Activated CD4-positive, alpha-beta T cell treated with anti-CD3 and anti-CD28 coated beads, Interleukin-2, amount 10 ng/mL, durations not matched to agents 24 days and 14 days (primary cell): ENCODE data around the gene ARRDC1. TPM values are rescaled to one million over a fixed set of nuclear protein-coding genes. Genes with fewer than 3 reads are reported as not detected.

Source experiments
- DNase-seq: peaks from one replicate; pipeline ENCODE4 v3.0.0; 2022
- H3K27ac Mint-ChIP-seq: one replicate; pipeline ENCODE4 v1.8.0; 2022; ENCODE audit warnings: mild to moderate bottlenecking, mixed read lengths
- H3K27me3 Mint-ChIP-seq: one replicate; pipeline ENCODE4 v1.8.0; 2022; ENCODE audit warnings: mixed read lengths
- H3K36me3 Mint-ChIP-seq: one replicate; pipeline ENCODE4 v1.8.0; 2022; ENCODE audit warnings: low read depth, mild to moderate bottlenecking, mixed read lengths
- H3K4me1 Mint-ChIP-seq: one replicate; pipeline ENCODE4 v1.8.0; 2021; ENCODE audit warnings: mixed read lengths
- H3K4me3 Mint-ChIP-seq: one replicate; pipeline ENCODE4 v1.8.0; 2022; ENCODE audit warnings: mild to moderate bottlenecking, moderate library complexity, mixed read lengths
- H3K9me3 Mint-ChIP-seq: one replicate; pipeline ENCODE4 v1.8.0; 2021; ENCODE audit warnings: mixed read lengths
- intact Hi-C: fragments of 100-400 bp; cut with micrococcal nuclease; formaldehyde crosslinking; loops from one replicate; pipeline ENCODE4 v1.15.1; 2023
- total RNA-seq: library from RNA; stranded (reverse); gene quantifications from 2 replicates; pipeline ENCODE4 v1.2.3, GENCODE V29; 2022

Gene ARRDC1
- total RNA-seq, 1 donor from 2014 or later: 63.7 TPM

DNA sequence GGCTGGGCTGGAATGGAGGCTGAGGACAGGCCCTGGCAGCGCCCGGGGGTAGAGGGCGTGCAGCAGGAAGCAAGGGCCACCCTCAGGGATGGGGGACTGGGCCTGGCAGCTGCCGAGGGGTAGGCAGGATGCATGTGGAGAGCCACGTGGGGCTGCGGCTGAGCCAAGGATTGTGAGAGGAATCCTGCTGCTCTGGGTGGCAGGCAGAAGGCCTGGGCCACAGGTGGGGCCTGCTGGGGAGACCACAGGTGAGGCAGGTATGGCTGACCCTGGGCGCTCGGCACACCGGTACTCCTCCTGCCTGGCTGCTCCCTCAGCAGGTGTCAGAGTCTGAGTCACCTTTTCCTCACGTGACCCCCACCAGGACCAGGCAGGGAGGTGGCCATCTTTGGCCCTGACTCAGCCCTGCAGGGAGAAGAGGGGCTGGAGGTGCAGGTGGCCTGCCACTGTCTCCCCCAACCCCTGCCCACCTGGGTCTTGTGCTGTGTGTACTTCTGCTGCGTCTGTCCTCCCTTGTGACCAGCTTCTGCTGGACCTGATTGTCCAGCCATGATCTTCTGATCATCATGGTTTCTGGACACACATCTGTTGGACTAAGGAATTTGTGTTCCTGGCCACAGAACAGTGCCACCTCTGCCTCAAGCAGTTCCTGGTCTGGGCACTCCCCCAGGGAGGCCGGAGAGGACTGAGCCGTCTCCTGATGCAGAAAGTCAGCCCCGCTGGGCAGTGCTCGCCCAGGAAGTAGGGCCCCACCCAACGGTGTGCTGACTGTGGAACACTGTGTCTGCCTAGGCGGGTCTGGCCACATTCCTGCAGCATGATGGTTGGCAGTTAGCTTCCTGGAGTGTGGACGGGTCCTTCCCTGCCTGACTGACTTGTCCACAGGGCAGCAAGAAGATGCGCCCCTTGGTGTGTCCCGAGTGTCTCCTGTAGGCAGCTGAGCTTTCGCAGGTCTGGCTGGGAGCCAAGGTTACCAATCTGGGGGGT is 6.4 kb downstream of the ARRDC1 start:
- Mint-ChIP-seq H3K36me3 (peaks cover 8% of the 10 kb centered on the region), H3K4me3 (no peak overlapping the region), H3K27ac (peak overlapping the region; percentile 75), H3K9me3 (no peaks in the 10 kb centered on the region), H3K4me1 (peaks cover 9% of the 10 kb centered on the region), H3K27me3 (no peaks in the 10 kb centered on the region)
- intact Hi-C loops: no loop called here
- DNase-seq: peak; percentile 60

DNA sequence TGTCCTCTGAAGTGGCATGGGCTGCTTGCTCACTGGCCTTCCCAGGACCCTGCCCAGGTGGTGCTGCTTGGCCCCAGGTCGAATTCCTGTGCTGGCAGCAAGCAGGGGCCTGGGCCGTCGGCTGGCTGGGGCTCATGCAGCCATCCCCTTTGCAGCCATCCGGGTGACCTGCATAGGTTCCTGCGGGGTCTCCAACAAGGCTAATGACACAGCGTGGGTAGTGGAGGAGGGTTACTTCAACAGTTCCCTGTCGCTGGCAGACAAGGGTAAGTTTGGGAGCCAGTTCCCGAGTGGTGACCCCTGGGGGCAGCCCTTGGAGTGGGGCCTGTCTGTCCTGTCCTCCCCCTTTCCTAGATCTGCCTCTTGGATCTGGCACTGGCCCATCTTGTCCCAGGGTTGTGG is 7.3 kb downstream of the ARRDC1 start:
- H3K9me3 Mint-ChIP-seq: no peaks in the 10 kb centered on the region
- intact Hi-C loops: no loop called here
- H3K36me3 Mint-ChIP-seq: peaks cover 14% of the 10 kb centered on the region
- H3K27me3 Mint-ChIP-seq: no peaks in the 10 kb centered on the region
- peaks cover 9% of the 10 kb centered on the region for H3K4me1 Mint-ChIP-seq
- H3K4me3 Mint-ChIP-seq: no peak overlapping the region
- DNase-seq: peak; percentile 58
- H3K27ac Mint-ChIP-seq: no peak overlapping the region

DNA sequence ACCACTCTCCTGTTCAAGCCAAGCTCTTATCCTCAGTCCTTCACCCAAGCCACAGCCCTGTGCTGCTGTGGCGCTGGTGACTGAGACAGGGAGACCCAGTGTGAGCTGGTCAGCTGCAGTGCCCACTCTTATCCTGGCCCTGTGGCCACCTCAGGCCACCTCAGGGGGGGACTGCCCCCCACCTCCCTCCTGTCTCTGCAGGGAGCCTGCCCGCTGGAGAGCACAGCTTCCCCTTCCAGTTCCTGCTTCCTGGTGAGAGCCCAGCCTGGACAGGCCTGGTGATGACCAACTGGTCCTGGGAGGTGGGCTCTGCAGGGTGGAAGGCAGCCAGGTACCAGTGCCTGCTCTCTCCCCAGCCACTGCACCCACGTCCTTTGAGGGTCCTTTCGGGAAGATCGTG is 7.8 kb downstream of the ARRDC1 start:
- peaks cover 14% of the 10 kb centered on the region for H3K36me3 Mint-ChIP-seq
- H3K4me3 Mint-ChIP-seq: no peak overlapping the region
- no peaks in the 10 kb centered on the region for H3K9me3 Mint-ChIP-seq
- H3K27me3 Mint-ChIP-seq: no peaks in the 10 kb centered on the region
- DNase-seq: no peak
- no peak overlapping the region for H3K27ac Mint-ChIP-seq
- H3K4me1 Mint-ChIP-seq: peaks cover 12% of the 10 kb centered on the region
- intact Hi-C loops: no loop called here

DNA sequence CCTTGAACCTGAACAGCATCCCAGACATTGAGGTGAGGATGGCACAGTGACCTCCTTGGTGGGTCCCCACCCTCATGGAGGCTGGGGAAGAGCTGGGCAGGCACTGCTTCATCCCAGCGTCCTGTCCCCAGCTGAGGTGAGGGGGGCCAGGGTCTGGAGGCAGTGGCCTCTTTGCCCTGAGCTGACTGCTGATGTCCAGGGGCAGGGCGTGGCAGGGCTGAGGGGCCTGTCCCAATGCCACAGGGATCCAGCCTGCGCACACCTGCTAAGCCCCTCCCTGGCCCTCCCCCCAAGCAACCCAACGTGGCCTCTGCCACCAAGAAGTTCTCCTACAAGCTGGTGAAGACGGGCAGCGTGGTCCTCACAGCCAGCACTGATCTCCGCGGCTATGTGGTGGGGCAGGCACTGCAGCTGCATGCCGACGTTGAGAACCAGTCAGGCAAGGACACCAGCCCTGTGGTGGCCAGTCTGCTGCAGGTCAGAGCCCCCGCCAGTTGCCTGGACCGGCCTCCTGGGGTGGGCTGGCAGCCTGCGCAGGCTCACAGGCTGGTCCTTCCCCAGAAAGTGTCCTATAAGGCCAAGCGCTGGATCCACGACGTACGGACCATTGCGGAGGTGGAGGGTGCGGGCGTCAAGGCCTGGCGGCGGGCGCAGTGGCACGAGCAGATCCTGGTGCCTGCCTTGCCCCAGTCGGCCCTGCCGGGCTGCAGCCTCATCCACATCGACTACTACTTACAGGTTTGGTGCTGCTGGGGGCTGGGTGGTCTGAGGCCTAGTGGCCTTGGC is 8.4 kb downstream of the ARRDC1 start:
- Mint-ChIP-seq H3K27ac (no peak overlapping the region), H3K27me3 (no peaks in the 10 kb centered on the region), H3K4me3 (no peak overlapping the region), H3K4me1 (peaks cover 12% of the 10 kb centered on the region), H3K9me3 (no peaks in the 10 kb centered on the region), H3K36me3 (peaks cover 14% of the 10 kb centered on the region)
- no peak for DNase-seq
- intact Hi-C loops: no loop called here

DNA sequence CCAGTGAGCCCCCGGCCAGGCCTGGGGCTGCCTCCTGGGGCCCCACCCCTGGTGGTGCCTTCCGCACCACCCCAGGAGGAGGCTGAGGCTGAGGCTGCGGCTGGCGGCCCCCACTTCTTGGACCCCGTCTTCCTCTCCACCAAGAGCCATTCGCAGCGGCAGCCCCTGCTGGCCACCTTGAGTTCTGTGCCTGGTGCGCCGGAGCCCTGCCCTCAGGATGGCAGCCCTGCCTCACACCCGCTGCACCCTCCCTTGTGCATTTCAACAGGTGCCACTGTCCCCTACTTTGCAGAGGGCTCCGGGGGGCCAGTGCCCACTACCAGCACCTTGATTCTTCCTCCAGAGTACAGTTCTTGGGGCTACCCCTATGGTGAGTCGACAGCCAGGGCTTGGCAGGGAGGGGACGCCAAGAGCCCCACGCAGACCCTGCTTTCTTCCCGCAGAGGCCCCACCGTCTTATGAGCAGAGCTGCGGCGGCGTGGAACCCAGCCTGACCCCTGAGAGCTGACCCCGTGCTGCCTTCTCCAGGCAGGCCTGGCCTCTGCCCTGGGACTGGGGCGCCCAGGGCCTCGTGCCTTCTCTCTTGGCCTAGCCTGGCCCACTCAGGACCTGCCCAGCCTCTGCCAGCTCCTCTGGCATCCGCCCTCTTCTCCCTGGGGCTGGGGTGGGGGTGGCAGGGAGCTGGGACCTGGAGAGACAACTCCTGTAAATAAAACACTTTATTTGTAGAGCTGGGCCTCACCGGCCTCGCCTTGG is 9.3 kb downstream of the ARRDC1 start:
- H3K36me3 Mint-ChIP-seq: peaks cover 14% of the 10 kb centered on the region
- intact Hi-C loops: no loop called here
- no peak for DNase-seq
- H3K4me1 Mint-ChIP-seq: peaks cover 17% of the 10 kb centered on the region
- H3K4me3 Mint-ChIP-seq: no peak overlapping the region
- H3K27ac Mint-ChIP-seq: no peak overlapping the region
- H3K27me3 Mint-ChIP-seq: no peaks in the 10 kb centered on the region
- H3K9me3 Mint-ChIP-seq: no peaks in the 10 kb centered on the region

DNA sequence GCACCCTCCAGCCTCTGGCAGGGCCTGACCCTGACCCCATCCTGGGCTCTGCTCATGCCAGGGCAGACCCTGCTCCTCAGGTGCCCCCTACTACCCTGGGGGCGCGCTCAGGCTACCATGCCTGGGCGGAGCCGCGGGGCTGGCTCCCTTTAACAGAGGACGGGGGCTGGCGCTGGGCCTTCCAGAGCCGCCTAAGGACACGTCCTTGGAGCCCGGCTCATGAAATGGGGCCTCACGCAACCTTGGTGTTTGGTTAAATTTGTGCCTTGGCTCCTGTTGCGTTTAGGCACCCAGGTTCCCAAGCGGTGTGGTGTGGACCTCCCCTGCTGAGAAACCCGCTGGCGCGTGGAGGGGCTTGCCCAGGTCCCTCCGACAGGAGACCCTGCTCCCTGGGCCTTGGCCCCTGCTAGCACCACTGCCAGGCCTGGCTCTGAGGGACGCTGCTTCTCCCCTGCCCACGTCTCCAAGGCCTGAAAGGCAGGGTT is 9.9 kb downstream of the ARRDC1 start:
- no peak for DNase-seq
- Mint-ChIP-seq H3K36me3 (peaks cover 14% of the 10 kb centered on the region), H3K27ac (no peak overlapping the region), H3K4me3 (no peak overlapping the region), H3K27me3 (no peaks in the 10 kb centered on the region), H3K9me3 (no peaks in the 10 kb centered on the region), H3K4me1 (peaks cover 21% of the 10 kb centered on the region)
- intact Hi-C loops: no loop called here

DNA sequence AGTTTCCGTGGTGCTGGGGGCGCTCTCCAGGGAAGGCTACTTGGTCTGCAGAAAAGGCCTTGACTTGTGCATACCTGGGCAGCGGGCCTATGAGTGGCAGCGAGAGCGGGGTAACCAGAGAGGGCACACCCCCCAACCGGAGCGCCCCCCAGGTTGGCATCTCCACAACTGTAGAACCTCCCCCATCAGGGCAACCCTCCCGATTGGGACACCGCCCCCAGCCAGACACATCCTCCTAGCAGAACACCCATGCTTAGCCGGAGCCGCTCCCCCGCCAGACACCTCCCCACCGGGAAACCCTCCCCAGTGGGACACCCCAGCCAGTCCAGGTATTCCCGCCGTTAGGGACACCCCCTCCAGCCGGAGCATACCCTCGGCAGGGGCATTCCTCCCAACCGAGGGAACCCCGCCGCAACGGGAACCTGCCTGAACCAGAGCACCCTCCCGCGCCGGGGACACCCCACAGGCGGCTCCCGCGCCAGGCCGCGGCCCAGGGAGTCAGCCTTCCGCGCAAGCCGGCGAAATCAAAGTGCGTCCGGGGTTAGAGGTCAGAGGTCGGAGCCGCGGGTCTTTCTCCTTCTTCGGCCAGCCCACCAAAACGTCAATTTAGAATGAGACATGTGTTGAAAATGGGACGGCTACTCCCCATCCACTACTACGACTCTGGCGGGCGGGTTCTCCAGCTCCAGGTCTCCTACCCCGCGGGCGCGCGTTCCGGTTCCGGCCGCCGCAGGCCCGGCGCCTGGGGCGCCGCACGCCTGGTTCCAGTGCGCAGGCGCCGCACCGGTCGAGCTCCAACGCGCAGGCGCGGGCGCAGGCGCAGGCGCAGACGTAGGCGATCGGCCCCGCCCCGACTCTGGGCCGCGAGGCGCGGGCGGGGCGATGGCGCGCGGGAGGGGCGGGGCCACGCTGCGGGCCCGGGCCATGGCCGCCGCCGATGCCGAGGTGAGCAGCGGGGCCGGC is 12.9 kb downstream of the ARRDC1 start, which contains the start of gene EHMT1:
EHMT1 (plus strand) TSS at position 901 of the 963 bp plus-strand sequence; CDS start at position 925, 24 bp downstream.
- Mint-ChIP-seq H3K4me3 (peak within 1 kb of the TSS; percentile 90), H3K27ac (peak within 1 kb of the TSS; percentile 92), H3K4me1 (peaks cover 35% of the 10 kb centered on the region), H3K9me3 (no peaks in the 10 kb centered on the region), H3K36me3 (peaks cover 21% of the 10 kb centered on the region), H3K27me3 (no peaks in the 10 kb centered on the region)
- intact Hi-C loops: loop anchor here (1.0 to 2.0 kb wide), 3 partner anchors 13 to 40 kb away; partner anchors contain the start of genes ARRDC1, DPH7 and ZMYND19
- DNase-seq: peak; percentile 98

DNA sequence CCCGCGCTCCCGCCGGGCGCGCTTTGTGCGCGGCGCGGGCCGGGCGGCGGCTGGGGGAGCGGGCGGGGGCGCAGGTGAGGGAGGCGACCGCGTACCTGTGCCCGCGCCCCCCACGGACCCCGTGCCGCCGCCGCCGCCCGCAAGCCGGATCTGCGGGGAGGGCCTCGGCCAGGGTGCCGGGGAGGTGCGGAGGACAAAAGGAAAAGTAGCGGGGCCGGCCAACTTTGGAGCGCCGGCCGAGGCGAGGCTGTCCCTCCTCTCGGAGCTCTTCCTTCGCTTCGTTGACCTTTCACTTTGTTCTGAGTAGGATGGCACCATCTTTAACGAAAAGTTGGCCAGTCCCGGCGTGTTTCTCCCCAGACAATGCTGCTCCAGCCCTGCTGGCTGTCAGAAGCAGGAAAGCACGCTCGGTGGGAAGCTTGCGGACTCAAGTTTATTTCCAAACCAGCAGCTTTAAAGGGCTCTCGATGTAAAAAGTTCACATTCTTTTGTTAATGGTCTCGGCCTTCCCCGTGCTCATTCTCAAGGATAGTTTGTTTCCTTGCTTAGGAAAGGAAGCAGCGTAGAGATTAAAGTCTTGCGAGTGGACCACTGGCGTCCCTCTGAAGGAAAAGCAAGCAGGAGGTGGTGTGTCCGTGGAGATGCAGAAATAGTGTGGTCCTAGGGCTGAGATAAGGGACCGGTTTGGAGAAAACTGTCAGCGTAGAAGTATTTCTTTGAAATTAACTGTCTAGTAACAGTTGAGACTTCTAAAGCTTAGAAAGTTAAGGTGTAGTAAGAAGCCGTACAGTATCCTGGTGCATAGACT is 14.0 kb downstream of the ARRDC1 start:
- Mint-ChIP-seq H3K4me3 (peak overlapping the region; percentile 84), H3K9me3 (no peaks in the 10 kb centered on the region), H3K27me3 (no peaks in the 10 kb centered on the region), H3K4me1 (peaks cover 37% of the 10 kb centered on the region), H3K36me3 (peaks cover 21% of the 10 kb centered on the region), H3K27ac (peak overlapping the region; percentile 90)
- intact Hi-C loops: loop anchor here (2.0 kb wide), 1 partner anchor 41 kb away; the partner anchor contains the start of gene DPH7
- peak; percentile 82 for DNase-seq

DNA sequence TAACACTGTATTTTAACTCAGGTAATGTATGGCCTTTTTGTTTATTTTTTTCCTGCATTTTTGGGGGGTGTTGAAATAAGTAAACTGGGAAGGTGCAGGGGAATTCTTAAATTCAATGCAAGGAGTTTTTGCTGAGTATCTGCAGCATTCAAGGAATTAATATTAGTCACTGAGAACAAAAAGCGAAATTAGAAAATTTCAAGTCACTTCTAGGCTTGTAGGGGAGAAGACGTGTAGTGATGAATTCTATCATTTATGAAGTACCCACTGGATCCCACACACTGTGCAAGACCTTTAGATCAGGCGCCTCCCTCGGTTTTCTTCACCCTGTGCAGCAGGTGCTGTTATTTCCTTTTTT is 14.5 kb downstream of the ARRDC1 start:
- no peak for DNase-seq
- no peaks in the 10 kb centered on the region for H3K27me3 Mint-ChIP-seq
- peak overlapping the region; percentile 90 for H3K27ac Mint-ChIP-seq
- peaks cover 18% of the 10 kb centered on the region for H3K36me3 Mint-ChIP-seq
- H3K4me1 Mint-ChIP-seq: peaks cover 37% of the 10 kb centered on the region
- H3K9me3 Mint-ChIP-seq: no peaks in the 10 kb centered on the region
- peak overlapping the region; percentile 84 for H3K4me3 Mint-ChIP-seq
- intact Hi-C loops: no loop called here

DNA sequence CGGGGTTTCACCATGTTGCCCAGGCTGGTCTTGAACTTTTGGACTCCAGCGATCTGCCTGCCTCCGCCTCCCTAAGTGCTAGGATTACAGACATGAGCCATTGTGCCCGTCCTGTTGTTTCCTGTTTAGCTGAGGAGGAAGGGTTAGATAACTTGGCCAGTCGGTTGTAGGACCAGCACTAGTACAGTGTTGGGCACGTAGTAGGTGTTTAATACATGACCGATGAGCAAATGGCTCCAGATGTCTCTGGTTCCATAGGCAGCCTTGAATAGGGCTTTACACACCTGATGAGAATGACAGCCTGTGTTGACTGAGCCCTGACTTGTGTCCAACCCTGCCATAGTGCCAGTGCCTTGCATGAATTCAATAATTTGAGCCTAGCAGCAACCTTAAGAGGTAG is 15.1 kb downstream of the ARRDC1 start:
- intact Hi-C loops: no loop called here
- H3K4me1 Mint-ChIP-seq: peaks cover 43% of the 10 kb centered on the region
- DNase-seq: no peak
- no peaks in the 10 kb centered on the region for H3K9me3 Mint-ChIP-seq
- peaks cover 22% of the 10 kb centered on the region for H3K36me3 Mint-ChIP-seq
- H3K27ac Mint-ChIP-seq: no peak overlapping the region
- H3K4me3 Mint-ChIP-seq: peak overlapping the region; percentile 84
- no peaks in the 10 kb centered on the region for H3K27me3 Mint-ChIP-seq

DNA sequence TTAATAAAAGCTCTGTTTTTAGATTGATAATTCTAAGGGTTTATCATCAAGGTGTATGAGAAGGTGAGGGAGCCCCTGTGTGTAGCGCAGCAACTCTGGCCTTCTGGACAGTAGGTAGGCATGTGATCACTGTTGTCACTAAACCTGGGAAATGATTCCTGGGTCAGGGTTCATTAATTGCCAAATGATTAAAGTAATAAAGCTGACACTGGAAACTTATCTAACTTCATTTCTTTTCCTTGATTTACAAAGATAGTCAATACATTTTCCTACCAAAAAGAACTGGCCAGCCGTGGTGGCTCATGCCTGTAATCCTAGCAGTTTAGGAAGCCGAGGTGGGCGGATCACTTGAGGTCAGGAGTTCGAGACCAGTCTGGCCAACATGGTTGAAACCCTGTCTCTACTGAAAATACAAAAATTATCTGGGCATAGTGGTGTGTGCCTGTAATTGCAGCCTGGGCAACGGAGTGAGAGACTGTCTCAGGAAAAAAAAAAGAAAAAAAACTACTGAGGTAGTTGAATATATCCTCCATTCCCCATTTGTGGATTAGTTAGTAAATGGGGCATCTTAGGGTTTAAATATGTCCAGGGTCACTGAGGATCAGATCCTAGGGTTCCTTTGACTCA is 15.8 kb downstream of the ARRDC1 start:
- intact Hi-C loops: no loop called here
- peaks cover 43% of the 10 kb centered on the region for H3K4me1 Mint-ChIP-seq
- peak; percentile 71 for DNase-seq
- H3K27ac Mint-ChIP-seq: no peak overlapping the region
- peaks cover 21% of the 10 kb centered on the region for H3K36me3 Mint-ChIP-seq
- H3K9me3 Mint-ChIP-seq: no peaks in the 10 kb centered on the region
- H3K4me3 Mint-ChIP-seq: peak overlapping the region; percentile 28
- no peaks in the 10 kb centered on the region for H3K27me3 Mint-ChIP-seq
